ENCODE measurements around the gene SLC8A2.

SLC8A2 gene

GRCh38 chr19:47503130-47503825, 31.6 kb upstream of the SLC8A2 start:
- Histone ChIP-seq H3K36me3 (ENCODE audit: control insufficient read depth in 1 of 2, insufficient read depth in 2 of 2, low read length in 2 of 2) (peaks cover 49 to 51% of the 10 kb centered on the region in 2 experiments), H3K4ac (ENCODE audit: low read depth, low read length) (no peak overlapping the region), H4K91ac (ENCODE audit: low read depth, low read length) (no peak overlapping the region), H3K23ac (ENCODE audit: low read length) (no peak overlapping the region), H3K14ac (ENCODE audit: low read length) (no peak overlapping the region), H3K79me2 (ENCODE audit: control insufficient read depth, insufficient read depth, low read length, poor library complexity) (peaks cover 2% of the 10 kb centered on the region), H2BK12ac (ENCODE audit: low read length) (no peak overlapping the region), H3K9me3 (ENCODE audit: insufficient read depth, low read depth, low read length) (no peaks in the 10 kb centered on the region), H3K4me2 (ENCODE audit: low read length) (no peak overlapping the region), H3K4me1 (ENCODE audit: control insufficient read depth in 1 of 2, insufficient read depth in 2 of 2, low read length in 2 of 2) (peaks cover 6 to 7% of the 10 kb centered on the region in 2 experiments), H2BK5ac (ENCODE audit: low read depth, low read length, poor library complexity) (no peak overlapping the region), H3K9ac (ENCODE audit: low read length) (no peak overlapping the region), H3K79me1 (ENCODE audit: low read length) (no peaks in the 10 kb centered on the region), H3K18ac (ENCODE audit: low read length) (no peak overlapping the region), H2AK5ac (ENCODE audit: low read length) (no peak overlapping the region), H4K8ac (ENCODE audit: low read depth, low read length) (no peak overlapping the region), H2AFZ (ENCODE audit: insufficient read depth, low read length, poor library complexity) (no peak overlapping the region), H3K4me3 (ENCODE audit: low read depth, low read length) (no peak overlapping the region), H3K27ac (ENCODE audit: low read depth, low read length) (no peak overlapping the region), H4K12ac (ENCODE audit: low read depth, low read length) (no peak overlapping the region), H2BK120ac (ENCODE audit: insufficient read depth, low read length, poor library complexity) (no peak overlapping the region), H3K27me3 (ENCODE audit: insufficient read depth, low read length) (no peaks in the 10 kb centered on the region)
- no peak for DNase-seq
- WGBS (ENCODE audit: extremely low coverage, insufficient coverage, insufficient read length) = no CpG with 5 or more reads among the region's 13 CpGs

- DNase-seq = no peak
- no CpG with 5 or more reads among the region's 32 CpGs for WGBS (ENCODE audit: extremely low coverage, insufficient coverage, insufficient read length)
Observed at GRCh38 chr19:47499863-47500830, 28.5 kb upstream of the SLC8A2 start.

GRCh38 chr19:47499371-47499770, 27.7 kb upstream of the SLC8A2 start:
- WGBS (ENCODE audit: extremely low coverage, insufficient coverage, insufficient read length) = no CpG with 5 or more reads among the region's 7 CpGs
- Histone ChIP-seq H3K18ac (ENCODE audit: low read length) (no peak overlapping the region), H3K9ac (ENCODE audit: low read length) (peak overlapping the region; percentile 16)

More at GRCh38 chr19:47499863-47500830, 28.5 kb upstream of the SLC8A2 start:
- H3K4ac ChIP-seq (ENCODE audit: low read depth, low read length) = no peak overlapping the region
- H4K8ac ChIP-seq (ENCODE audit: low read depth, low read length) = no peak overlapping the region
- no peaks in the 10 kb centered on the region for H3K79me1 ChIP-seq (ENCODE audit: low read length)
- H2AFZ ChIP-seq (ENCODE audit: insufficient read depth, low read length, poor library complexity) = no peak overlapping the region
- no peak overlapping the region for H3K27ac ChIP-seq (ENCODE audit: low read depth, low read length)
- H2AK5ac ChIP-seq (ENCODE audit: low read length) = no peak overlapping the region
- H2BK120ac ChIP-seq (ENCODE audit: insufficient read depth, low read length, poor library complexity) = no peak overlapping the region
- no peak overlapping the region for H2BK12ac ChIP-seq (ENCODE audit: low read length)
- no peak overlapping the region for H3K9ac ChIP-seq (ENCODE audit: low read length)
- H4K91ac ChIP-seq (ENCODE audit: low read depth, low read length) = no peak overlapping the region
- no peak overlapping the region for H3K14ac ChIP-seq (ENCODE audit: low read length)
- no peak overlapping the region for H3K23ac ChIP-seq (ENCODE audit: low read length)
- peaks cover 68 to 72% of the 10 kb centered on the region in 2 experiments for H3K36me3 ChIP-seq (ENCODE audit: control insufficient read depth in 1 of 2, insufficient read depth in 2 of 2, low read length in 2 of 2)
- H4K12ac ChIP-seq (ENCODE audit: low read depth, low read length) = no peak overlapping the region
- no peak overlapping the region for H3K4me2 ChIP-seq (ENCODE audit: low read length)
- H3K4me1 ChIP-seq (ENCODE audit: control insufficient read depth in 1 of 2, insufficient read depth in 2 of 2, low read length in 2 of 2) = no peaks in the 10 kb centered on the region
- H3K79me2 ChIP-seq (ENCODE audit: control insufficient read depth, insufficient read depth, low read length, poor library complexity) = no peaks in the 10 kb centered on the region
- H3K4me3 ChIP-seq (ENCODE audit: low read depth, low read length) = no peak overlapping the region
- no peaks in the 10 kb centered on the region for H3K9me3 ChIP-seq (ENCODE audit: insufficient read depth, low read depth, low read length)
- no peak overlapping the region for H3K18ac ChIP-seq (ENCODE audit: low read length)
- no peaks in the 10 kb centered on the region for H3K27me3 ChIP-seq (ENCODE audit: insufficient read depth, low read length)
- no peak overlapping the region for H2BK5ac ChIP-seq (ENCODE audit: low read depth, low read length, poor library complexity)

DNA sequence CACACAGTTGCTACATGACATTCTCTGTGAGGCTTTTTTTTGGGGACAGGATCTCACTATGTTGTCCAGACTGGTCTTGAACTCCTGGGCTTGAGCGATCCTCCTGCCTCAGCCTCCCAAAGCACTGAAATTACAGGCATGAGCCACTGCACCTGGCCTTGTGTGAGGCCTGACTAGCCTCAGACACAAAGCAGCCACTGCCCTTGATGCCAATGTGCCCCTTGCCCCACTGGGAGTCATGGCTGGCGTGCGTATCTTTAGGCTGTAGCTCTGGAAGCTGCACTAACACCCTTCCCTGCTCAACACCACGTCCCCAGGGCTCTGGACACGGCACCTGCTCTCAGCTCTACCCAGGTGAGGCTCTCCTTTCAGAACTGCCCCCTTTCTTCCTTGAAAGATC, 26.9 kb upstream of the SLC8A2 start:
- no peak overlapping the region for H4K91ac ChIP-seq (ENCODE audit: low read depth, low read length)
- WGBS (ENCODE audit: extremely low coverage, insufficient coverage, insufficient read length) = no CpG with 5 or more reads among the region's 5 CpGs

More at GRCh38 chr19:47499371-47499770, 27.7 kb upstream of the SLC8A2 start:
- Histone ChIP-seq H4K8ac (ENCODE audit: low read depth, low read length) (no peak overlapping the region), H3K23ac (ENCODE audit: low read length) (no peak overlapping the region), H3K27me3 (ENCODE audit: insufficient read depth, low read length) (no peaks in the 10 kb centered on the region), H3K79me2 (ENCODE audit: control insufficient read depth, insufficient read depth, low read length, poor library complexity) (no peaks in the 10 kb centered on the region), H4K91ac (ENCODE audit: low read depth, low read length) (no peak overlapping the region), H3K4me1 (ENCODE audit: control insufficient read depth in 1 of 2, insufficient read depth in 2 of 2, low read length in 2 of 2) (no peaks in the 10 kb centered on the region), H3K27ac (ENCODE audit: low read depth, low read length) (no peak overlapping the region), H4K12ac (ENCODE audit: low read depth, low read length) (no peak overlapping the region), H3K4ac (ENCODE audit: low read depth, low read length) (no peak overlapping the region), H3K14ac (ENCODE audit: low read length) (no peak overlapping the region), H3K4me3 (ENCODE audit: low read depth, low read length) (no peak overlapping the region), H3K4me2 (ENCODE audit: low read length) (no peak overlapping the region), H2BK12ac (ENCODE audit: low read length) (no peak overlapping the region), H2AFZ (ENCODE audit: insufficient read depth, low read length, poor library complexity) (no peak overlapping the region), H3K36me3 (ENCODE audit: control insufficient read depth in 1 of 2, insufficient read depth in 2 of 2, low read length in 2 of 2) (peaks cover 68 to 75% of the 10 kb centered on the region in 2 experiments), H2BK5ac (ENCODE audit: low read depth, low read length, poor library complexity) (no peak overlapping the region), H2BK120ac (ENCODE audit: insufficient read depth, low read length, poor library complexity) (no peak overlapping the region), H3K79me1 (ENCODE audit: low read length) (no peaks in the 10 kb centered on the region), H3K9me3 (ENCODE audit: insufficient read depth, low read depth, low read length) (no peaks in the 10 kb centered on the region), H2AK5ac (ENCODE audit: low read length) (no peak overlapping the region)
- no peak for DNase-seq

More for the DNA sequence above, 26.9 kb upstream of the SLC8A2 start:
- Histone ChIP-seq H3K4me1 (ENCODE audit: control insufficient read depth in 1 of 2, insufficient read depth in 2 of 2, low read length in 2 of 2) (no peaks in the 10 kb centered on the region), H3K79me1 (ENCODE audit: low read length) (no peaks in the 10 kb centered on the region), H3K9me3 (ENCODE audit: insufficient read depth, low read depth, low read length) (no peaks in the 10 kb centered on the region), H3K4me2 (ENCODE audit: low read length) (no peak overlapping the region), H3K4ac (ENCODE audit: low read depth, low read length) (no peak overlapping the region), H3K23ac (ENCODE audit: low read length) (no peak overlapping the region), H3K9ac (ENCODE audit: low read length) (no peak overlapping the region), H3K27me3 (ENCODE audit: insufficient read depth, low read length) (no peaks in the 10 kb centered on the region), H4K12ac (ENCODE audit: low read depth, low read length) (no peak overlapping the region), H3K14ac (ENCODE audit: low read length) (no peak overlapping the region), H2AK5ac (ENCODE audit: low read length) (no peak overlapping the region), H3K79me2 (ENCODE audit: control insufficient read depth, insufficient read depth, low read length, poor library complexity) (no peaks in the 10 kb centered on the region), H2BK12ac (ENCODE audit: low read length) (no peak overlapping the region), H2BK5ac (ENCODE audit: low read depth, low read length, poor library complexity) (no peak overlapping the region), H2AFZ (ENCODE audit: insufficient read depth, low read length, poor library complexity) (no peak overlapping the region), H3K18ac (ENCODE audit: low read length) (no peak overlapping the region), H3K4me3 (ENCODE audit: low read depth, low read length) (no peak overlapping the region), H4K8ac (ENCODE audit: low read depth, low read length) (no peak overlapping the region), H3K27ac (ENCODE audit: low read depth, low read length) (no peak overlapping the region), H3K36me3 (ENCODE audit: control insufficient read depth in 1 of 2, insufficient read depth in 2 of 2, low read length in 2 of 2) (peaks cover 64 to 71% of the 10 kb centered on the region in 2 experiments), H2BK120ac (ENCODE audit: insufficient read depth, low read length, poor library complexity) (no peak overlapping the region)
- DNase-seq = no peak
